ENCODE measurements around the gene ELAVL3. TPM values are rescaled to one million over a fixed set of nuclear protein-coding genes. Genes with fewer than 3 reads are reported as not detected.
"Not testable (repeated sequence)": the region's sequence is repeated elsewhere in the genome, so short reads cannot be mapped to it uniquely, and the experiment has no call there.

The ELAVL3 gene
- total RNA-seq, 1 experiment from 2014 or later = not detected

GRCh38 chr19:11461453-11461852, 19.4 kb downstream of the ELAVL3 start:
- POLR2A ChIA-PET = no interaction called here
- H3K4me1 ChIP-seq (ENCODE audit: control insufficient read depth, insufficient read depth, low read length) = no peaks in the 10 kb centered on the region
- in situ Hi-C loops (cut with HindIII; ENCODE audit: low pct_unique_long_range_greater_than_20kb, low sequenced_read_pairs) = no loop called here
- BruUV-seq (replicated peaks) = no TSS peak
- no peak overlapping the region for H3K4me3 ChIP-seq (ENCODE audit: low read depth in 2 of 2, low read length in 2 of 2)
- no peak for TF ChIP-seq TCF7L2 (IDR thresholded peaks at IDR 0.05; ENCODE audit: low read depth, low read length)
- no peak for TF ChIP-seq CTCF (IDR thresholded peaks at IDR 0.05)
- TF ChIP-seq POLR2AphosphoS5 (IDR thresholded peaks at IDR 0.05; ENCODE audit: low read depth, low read length) = no peak
- TF ChIP-seq SIN3A (IDR thresholded peaks at IDR 0.05; ENCODE audit: borderline replicate concordance, insufficient read depth, low read depth, low read length) = no peak
- TF ChIP-seq REST (IDR thresholded peaks at IDR 0.05; ENCODE audit: insufficient read depth in 1 of 2, low read depth in 2 of 2, low read length in 1 of 2) = no peak
- no peak overlapping the region for H3K27ac ChIP-seq (ENCODE audit: low read length)
- intact Hi-C loops (cut with micrococcal nuclease; ENCODE audit: unreplicated experiment) = no loop called here
- H3K27me3 ChIP-seq (ENCODE audit: control insufficient read depth, insufficient read depth, low read length) = no peaks in the 10 kb centered on the region
- no peaks in the 10 kb centered on the region for H3K36me3 ChIP-seq (ENCODE audit: control insufficient read depth, insufficient read depth, low read length)
- ATAC-seq = no peak
- CTCF ChIA-PET = no interaction called here
- H3K9me3 ChIP-seq (ENCODE audit: control insufficient read depth, insufficient read depth, low read depth, low read length) = no peaks in the 10 kb centered on the region
- no peak for DNase-seq (ENCODE audit: low read depth, low spot score)

GRCh38 chr19:11460207-11460606, 20.6 kb downstream of the ELAVL3 start:
- ChIA-PET CTCF (no interaction called here), POLR2A (no interaction called here)
- Histone ChIP-seq H3K9me3 (ENCODE audit: control insufficient read depth, insufficient read depth, low read depth, low read length) (no peaks in the 10 kb centered on the region), H3K36me3 (ENCODE audit: control insufficient read depth, insufficient read depth, low read length) (no peaks in the 10 kb centered on the region), H3K27me3 (ENCODE audit: control insufficient read depth, insufficient read depth, low read length) (no peaks in the 10 kb centered on the region), H3K27ac (ENCODE audit: low read length) (no peak overlapping the region), H3K4me3 (ENCODE audit: low read depth in 2 of 2, low read length in 2 of 2) (no peak overlapping the region), H3K4me1 (ENCODE audit: control insufficient read depth, insufficient read depth, low read length) (no peaks in the 10 kb centered on the region)
- TF ChIP-seq REST (IDR thresholded peaks at IDR 0.05; ENCODE audit: insufficient read depth in 1 of 2, low read depth in 2 of 2, low read length in 1 of 2) (no peak), SIN3A (IDR thresholded peaks at IDR 0.05; ENCODE audit: borderline replicate concordance, insufficient read depth, low read depth, low read length) (no peak), POLR2AphosphoS5 (IDR thresholded peaks at IDR 0.05; ENCODE audit: low read depth, low read length) (no peak)
- in situ Hi-C loops (cut with HindIII; ENCODE audit: low pct_unique_long_range_greater_than_20kb, low sequenced_read_pairs) (no loop called here), intact Hi-C loops (cut with micrococcal nuclease; ENCODE audit: unreplicated experiment) (no loop called here)
- ATAC-seq (no peak), DNase-seq (ENCODE audit: low read depth, low spot score) (no peak)
- BruUV-seq (replicated peaks) = no TSS peak

- DNase-seq (ENCODE audit: low read depth, low spot score); H3K27me3 ChIP-seq (ENCODE audit: control insufficient read depth, insufficient read depth, low read length); ATAC-seq: not testable (repeated sequence)
Observed at GRCh38 chr19:11458912-11459311, 21.9 kb downstream of the ELAVL3 start.

More at GRCh38 chr19:11458912-11459311, 21.9 kb downstream of the ELAVL3 start:
- CTCF ChIA-PET = interaction anchor here (0.7 kb wide), 2 partner anchors 11 to 100 kb away, joined by 4 read pairs; no protein-coding TSS in a partner anchor
- H3K9me3 ChIP-seq (ENCODE audit: control insufficient read depth, insufficient read depth, low read depth, low read length); POLR2A ChIA-PET; intact Hi-C loops (cut with micrococcal nuclease; ENCODE audit: unreplicated experiment); H3K4me3 ChIP-seq (ENCODE audit: low read depth in 2 of 2, low read length in 2 of 2); in situ Hi-C loops (cut with HindIII; ENCODE audit: low pct_unique_long_range_greater_than_20kb, low sequenced_read_pairs); BruUV-seq (replicated peaks); H3K27ac ChIP-seq (ENCODE audit: low read length); H3K4me1 ChIP-seq (ENCODE audit: control insufficient read depth, insufficient read depth, low read length); H3K36me3 ChIP-seq (ENCODE audit: control insufficient read depth, insufficient read depth, low read length): not testable (repeated sequence)
